Measurements from ENCODE around the gene GDAP1L1. TPM values are rescaled to one million over a fixed set of nuclear protein-coding genes. Genes with fewer than 3 reads are reported as not detected.
"Not testable (repeated sequence)": the region's sequence is repeated elsewhere in the genome, so short reads cannot be mapped to it uniquely, and the experiment has no call there.

GDAP1L1 gene
- total RNA-seq, 1 donor from 2014 or later: 0.67 TPM

DNA sequence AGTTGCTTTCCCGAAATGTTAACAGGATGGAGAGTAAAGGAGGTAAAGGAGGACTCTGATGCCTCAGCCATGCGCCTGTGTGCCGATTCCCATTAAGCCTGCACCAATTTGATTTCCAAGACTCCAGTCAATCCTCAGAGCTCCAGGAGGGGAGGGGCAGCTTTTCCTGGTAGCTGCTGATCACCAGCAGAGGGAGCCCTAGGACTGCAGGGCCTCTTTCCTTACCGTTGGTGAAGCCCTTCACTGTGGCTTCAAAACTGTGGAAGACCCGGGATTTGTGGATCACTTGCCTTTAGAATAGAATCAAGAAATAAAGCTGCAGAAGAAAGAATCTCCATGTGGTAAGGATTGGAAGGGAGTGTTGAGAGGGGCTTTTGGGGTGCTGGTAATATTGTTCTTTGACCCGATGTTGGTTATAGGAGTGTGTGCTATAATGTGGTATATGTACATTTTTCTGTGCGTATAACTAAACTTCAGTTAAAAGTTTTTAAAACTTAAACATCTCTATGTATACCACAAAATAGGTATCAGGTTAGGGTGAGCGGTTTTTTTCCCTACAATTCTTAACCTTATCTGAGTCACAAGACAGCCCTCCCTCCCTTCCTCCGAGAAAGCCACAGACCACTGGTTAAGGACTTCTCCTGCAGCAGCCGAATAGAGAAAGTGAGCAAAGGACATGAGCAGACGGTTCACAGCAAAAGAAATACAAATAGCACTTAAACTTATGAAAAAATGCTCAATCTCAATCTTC is 29.6 kb upstream of the GDAP1L1 start:
- DNase-seq (ENCODE audit: low spot score): peak; percentile 85
- intact Hi-C loops (cut with DNase I): loop anchor here (1.0 to 5.0 kb wide), 2 partner anchors 94 to 255 kb away; partner anchors contain the start of gene FITM2

GRCh38 chr20:44218446-44218845 is 28.7 kb upstream of the GDAP1L1 start:
- intact Hi-C loops (cut with DNase I): loop anchor here (5.0 kb wide), 1 partner anchor 254 kb away; no protein-coding TSS in a partner anchor

GRCh38 chr20:44219170-44219730 is 27.9 kb upstream of the GDAP1L1 start:
- DNase-seq (ENCODE audit: low spot score): no peak
- intact Hi-C loops (cut with DNase I): loop anchor here (5.0 kb wide), 1 partner anchor 253 kb away; no protein-coding TSS in a partner anchor

More at GRCh38 chr20:44218446-44218845, 28.7 kb upstream of the GDAP1L1 start:
- DNase-seq (ENCODE audit: low spot score): no peak

GRCh38 chr20:44219791-44220190 is 27.3 kb upstream of the GDAP1L1 start:
- DNase-seq (ENCODE audit: low spot score): no peak
- intact Hi-C loops (cut with DNase I): loop anchor here (5.0 kb wide), 1 partner anchor 253 kb away; no protein-coding TSS in a partner anchor

- DNase-seq (ENCODE audit: low spot score): no peak
- intact Hi-C loops (cut with DNase I): no loop called here
Observed at GRCh38 chr20:44221368-44221954, 25.6 kb upstream of the GDAP1L1 start.

GRCh38 chr20:44222027-44222426 is 25.1 kb upstream of the GDAP1L1 start:
- no peak for DNase-seq (ENCODE audit: low spot score)
- intact Hi-C loops (cut with DNase I): no loop called here

DNA sequence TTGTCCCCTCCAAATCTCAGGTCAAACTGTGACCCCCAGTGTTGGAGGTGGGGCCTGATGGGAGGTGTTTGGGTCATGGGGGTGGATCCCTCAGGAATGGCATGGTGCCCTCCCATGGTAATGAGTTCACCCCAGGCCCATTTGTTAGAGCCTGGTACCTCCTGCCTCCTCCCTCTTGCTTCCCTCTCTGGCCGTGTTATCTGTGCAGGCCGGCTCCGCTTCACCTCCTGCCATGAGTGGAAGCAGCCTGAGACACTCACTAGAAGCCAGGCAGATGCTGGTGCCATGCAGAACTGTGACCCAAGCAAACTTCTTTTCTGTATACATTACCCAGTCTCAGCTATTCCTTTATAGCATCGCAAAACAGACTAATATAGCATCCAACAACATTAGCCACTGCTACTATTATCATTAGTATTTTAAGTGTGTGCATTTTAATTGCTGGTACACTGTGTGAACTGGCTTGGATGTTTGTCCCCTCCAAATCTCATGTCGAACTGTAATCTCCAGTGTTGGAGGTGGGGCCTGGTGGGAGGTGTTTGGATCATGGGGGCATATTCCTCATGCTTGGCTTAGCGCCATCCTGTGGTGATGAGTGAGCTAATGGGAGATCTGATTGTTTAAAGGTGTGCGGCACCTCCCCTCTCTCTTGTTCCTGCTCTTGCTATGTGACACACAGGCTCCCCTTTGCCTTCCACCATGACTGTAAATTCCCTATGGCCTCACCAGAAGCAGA is 24.3 kb upstream of the GDAP1L1 start:
- DNase-seq (ENCODE audit: low spot score): no peak
- intact Hi-C loops (cut with DNase I): no loop called here

- DNase-seq (ENCODE audit: low spot score): no peak
- intact Hi-C loops (cut with DNase I): no loop called here
Observed at GRCh38 chr20:44223721-44224120, 23.4 kb upstream of the GDAP1L1 start.

DNA sequence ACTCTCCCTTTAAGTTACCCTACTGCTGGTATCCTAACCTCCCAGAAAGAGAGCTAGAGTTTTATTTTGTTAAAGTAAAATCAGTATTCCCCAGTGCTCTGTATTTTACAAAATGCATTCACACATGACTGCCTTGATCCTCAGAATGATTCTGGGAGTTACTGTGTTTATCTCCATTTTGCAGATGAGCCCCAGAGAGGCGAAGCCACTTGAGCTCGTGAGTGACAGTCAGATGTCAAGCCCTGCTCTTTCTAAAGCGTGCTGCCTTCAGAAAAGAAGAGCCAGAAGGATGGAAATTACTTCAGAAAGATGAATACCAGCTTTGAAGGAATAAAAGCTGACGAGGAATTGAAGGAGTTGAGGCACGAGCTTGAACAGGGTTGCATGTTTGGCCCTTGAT is 22.5 kb upstream of the GDAP1L1 start:
- DNase-seq (ENCODE audit: low spot score): no peak
- intact Hi-C loops (cut with DNase I): no loop called here

- DNase-seq (ENCODE audit: low spot score): no peak
- intact Hi-C loops (cut with DNase I): no loop called here
Observed at GRCh38 chr20:44228465-44229258, 18.4 kb upstream of the GDAP1L1 start.

- intact Hi-C loops (cut with DNase I): no loop called here
- DNase-seq (ENCODE audit: low spot score): peak; percentile 10
Observed at GRCh38 chr20:44231193-44231592, 15.9 kb upstream of the GDAP1L1 start.

- peak; percentile 33 for DNase-seq (ENCODE audit: low spot score)
- intact Hi-C loops (cut with DNase I): no loop called here
Observed at GRCh38 chr20:44231713-44232468, 15.2 kb upstream of the GDAP1L1 start.

GRCh38 chr20:44232469-44232856 is 14.6 kb upstream of the GDAP1L1 start:
- DNase-seq (ENCODE audit: low spot score); intact Hi-C loops (cut with DNase I): not testable (repeated sequence)

GRCh38 chr20:44233436-44234016 is 13.6 kb upstream of the GDAP1L1 start:
- intact Hi-C loops (cut with DNase I): no loop called here

DNA sequence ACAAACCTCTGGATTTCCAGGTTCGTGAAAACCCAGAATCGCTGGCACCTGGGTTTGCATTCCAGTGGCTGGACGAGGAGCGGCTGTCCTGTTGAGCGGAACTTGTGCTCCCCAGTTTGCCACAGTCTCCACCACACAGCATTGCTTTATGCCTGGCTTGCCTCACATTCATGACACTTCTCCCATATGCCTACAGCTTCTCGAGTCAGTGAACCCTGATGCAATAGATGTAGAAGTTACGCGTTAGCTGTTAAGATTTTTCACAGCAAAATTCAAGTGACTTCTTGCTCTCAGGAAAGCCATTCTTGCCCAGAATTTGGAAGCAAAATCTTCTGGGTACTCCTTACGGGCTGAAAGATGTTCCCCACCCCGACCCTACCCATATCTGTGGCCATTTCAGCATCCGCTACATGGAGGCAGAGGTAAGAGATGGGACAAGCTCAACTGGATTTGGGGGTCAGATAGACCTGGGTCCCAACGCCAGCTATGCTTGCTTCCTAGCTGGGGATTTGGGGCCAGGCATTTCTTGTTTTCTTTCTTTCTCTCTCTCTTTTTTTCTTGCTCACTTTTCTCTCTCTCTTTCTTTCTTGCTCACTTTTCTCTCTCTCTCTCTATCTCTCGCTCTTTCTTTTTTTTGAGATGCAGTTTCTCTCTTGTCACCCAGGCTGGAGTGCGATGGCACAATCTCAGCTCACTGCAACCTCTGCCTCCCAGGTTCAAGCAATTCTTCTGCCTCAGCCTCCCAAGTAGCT is 12.4 kb upstream of the GDAP1L1 start:
- intact Hi-C loops (cut with DNase I): no loop called here

More at GRCh38 chr20:44233436-44234016, 13.6 kb upstream of the GDAP1L1 start:
- no peak for DNase-seq (ENCODE audit: low spot score)

DNA sequence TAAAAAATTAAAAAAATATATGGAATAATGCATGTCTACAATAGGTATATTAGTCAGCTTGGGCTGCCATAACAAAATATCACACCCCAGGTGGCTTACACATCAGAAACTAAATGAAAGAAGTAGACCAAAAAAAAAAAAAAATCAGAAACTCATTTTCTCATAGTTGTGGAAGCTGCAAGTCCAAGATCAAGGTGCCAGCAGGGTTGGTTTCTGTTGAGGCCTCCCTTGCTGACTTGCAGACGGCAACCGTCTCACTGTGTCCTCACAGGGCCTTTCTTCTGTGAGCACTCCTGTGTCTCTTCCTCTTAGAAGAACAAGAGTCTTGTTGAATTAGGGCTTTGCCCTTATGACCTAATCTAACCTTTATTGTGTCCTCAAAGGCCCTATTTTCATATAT is 11.4 kb upstream of the GDAP1L1 start:
- no peak for DNase-seq (ENCODE audit: low spot score)
- intact Hi-C loops (cut with DNase I): no loop called here

More for the DNA sequence above, 12.4 kb upstream of the GDAP1L1 start:
- DNase-seq (ENCODE audit: low spot score): no peak

DNA sequence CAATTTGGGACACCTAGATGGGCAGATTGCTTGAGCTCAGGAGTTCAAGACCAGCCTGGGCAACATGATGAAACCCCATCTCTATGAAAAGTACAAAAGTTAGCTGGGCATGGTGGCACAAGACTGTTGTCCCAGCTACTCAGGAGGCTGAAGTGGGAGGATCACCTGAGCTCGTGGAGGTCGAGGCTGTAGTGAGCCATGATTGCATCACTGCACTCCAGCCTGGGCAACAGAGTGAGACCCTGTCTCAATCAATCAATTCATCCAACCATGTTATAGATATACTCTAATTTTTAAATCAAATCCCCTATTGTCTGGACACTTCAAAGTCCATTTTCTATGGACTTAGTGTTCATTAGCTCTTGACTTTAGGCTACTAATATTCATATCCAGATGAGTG is 10.3 kb upstream of the GDAP1L1 start:
- DNase-seq (ENCODE audit: low spot score); intact Hi-C loops (cut with DNase I): not testable (repeated sequence)

Measured in cardiac septum (tissue), 1 donor.